Fibroblast of skin of left quadriceps (primary cell): ENCODE measurements around the gene RIGI.
A peak's percentile ranks its signal among the peaks of the same experiment; 100 is the strongest.
"Not testable (repeated sequence)": the region's sequence is repeated elsewhere in the genome, so short reads cannot be mapped to it uniquely, and the experiment has no call there.

Source experiments
- DNase-seq, 2 experiments: peaks; one replicate each; pipeline ENCODE4 v3.0.0-alpha.2; 2013; ENCODE audit warnings: low read depth in 2 of 2

The RIGI gene

DNA sequence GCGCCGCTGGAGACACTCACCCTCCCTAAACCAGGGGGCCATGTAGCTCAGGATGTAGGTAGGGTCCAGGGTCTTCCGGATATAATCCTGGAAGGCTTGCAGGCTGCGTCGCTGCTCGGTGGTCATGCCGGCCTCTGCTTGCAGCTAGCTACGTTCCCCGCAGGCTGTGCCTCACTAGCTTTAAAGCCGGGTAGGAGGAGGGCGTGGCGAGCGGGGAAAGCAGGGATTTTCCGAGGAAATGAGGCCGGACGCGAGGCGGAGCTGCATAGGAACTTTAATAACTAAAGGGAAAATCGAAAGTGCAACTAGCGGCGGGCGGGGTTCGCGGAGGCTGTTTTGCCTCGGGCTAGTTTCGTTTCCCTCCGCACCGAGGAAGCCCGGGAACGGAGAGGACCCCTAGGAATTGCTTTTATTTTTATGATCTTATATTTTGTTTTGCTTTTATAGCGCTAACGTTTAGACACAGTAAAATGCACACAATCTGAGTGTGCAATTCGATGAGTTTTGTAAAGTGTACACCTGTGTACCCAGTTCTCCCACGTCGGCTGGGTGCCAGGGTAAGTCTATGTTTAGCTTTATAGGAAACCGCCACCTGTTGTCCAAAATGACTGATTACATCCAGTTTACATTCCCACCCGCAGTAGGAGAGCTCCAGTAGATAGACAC is at the start of gene RIGI:
Gene RIGI, minus strand, starts transcription at position 156 of the 666 bp plus-strand sequence. Its CDS starts 30 bp downstream, at position 126.
- peak; percentile 70 to 79 for DNase-seq

DNA sequence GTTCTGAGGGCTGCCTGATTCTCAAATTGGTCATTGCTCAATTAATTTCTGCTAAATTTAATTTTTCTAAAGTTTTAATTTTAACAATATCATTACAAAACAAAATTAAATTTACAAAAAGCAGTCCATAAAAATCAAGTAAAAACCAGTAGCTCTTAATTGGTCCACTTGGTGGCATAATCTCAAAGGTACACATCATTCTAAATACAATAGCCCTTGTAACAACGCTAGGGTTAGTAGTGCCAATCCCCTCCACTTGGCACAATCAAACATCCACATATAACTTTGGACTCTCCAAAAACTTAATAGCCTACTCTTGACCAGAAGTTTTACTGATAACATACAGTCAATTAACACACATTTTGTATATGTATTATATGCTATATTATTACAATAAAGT is 48.9 kb upstream of the RIGI start:
- DNase-seq: no peak

DNA sequence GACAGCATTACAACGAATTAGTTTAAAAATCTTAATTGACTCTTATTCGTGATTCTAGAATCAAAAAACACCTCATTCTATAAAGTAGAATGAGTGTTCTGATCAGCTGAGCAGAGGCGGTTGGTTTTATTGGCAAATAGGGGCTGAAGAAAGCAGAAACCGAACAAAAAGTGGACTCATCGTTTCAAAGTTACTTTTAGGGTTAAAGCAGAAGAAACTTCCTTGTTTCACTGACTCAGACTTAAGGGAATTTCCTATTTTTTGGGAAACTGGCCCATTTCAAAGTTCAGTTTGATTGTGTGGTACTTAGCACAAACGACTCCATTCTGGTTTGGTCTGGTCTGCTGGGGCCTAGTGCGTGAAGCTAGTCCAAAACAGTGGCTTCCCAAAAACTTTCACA is 47.8 kb upstream of the RIGI start:
- DNase-seq: no peak

DNA sequence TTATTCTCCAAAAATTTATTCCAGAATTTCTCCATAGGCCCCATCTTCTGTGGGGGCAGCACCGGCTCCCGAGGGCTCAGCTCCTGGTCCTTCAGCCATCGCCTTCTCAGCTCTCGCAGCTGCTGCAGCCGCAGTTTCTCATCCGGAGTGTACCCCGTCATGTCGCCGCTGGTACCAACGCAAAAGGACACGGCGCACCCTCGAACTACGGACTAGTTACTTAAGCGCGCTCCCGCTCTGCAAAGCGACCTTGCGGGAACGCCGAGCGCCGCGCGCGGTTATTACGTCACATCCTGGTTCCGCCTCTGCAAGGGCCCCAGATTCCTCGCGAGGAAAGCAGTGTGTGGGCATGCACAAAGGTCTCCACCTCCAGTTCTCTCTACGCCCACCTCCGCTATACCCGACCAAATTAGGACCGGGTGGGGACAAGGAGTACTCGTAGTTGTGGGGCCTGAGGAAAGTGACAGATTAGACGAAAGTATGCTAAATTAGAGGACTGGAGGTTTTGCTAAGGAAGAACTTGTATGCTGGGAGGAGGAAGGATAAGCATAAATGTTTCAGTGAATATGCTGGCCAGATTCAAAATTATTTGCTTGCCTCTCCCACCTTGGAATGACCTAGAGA is 47.0 kb upstream of the RIGI start, which contains the start of gene NDUFB6:
Gene NDUFB6, minus strand, starts transcription at position 260 of the 624 bp plus-strand sequence. Its CDS starts 99 bp downstream, at position 161.
- peak; percentile 79 to 80 for DNase-seq

DNA sequence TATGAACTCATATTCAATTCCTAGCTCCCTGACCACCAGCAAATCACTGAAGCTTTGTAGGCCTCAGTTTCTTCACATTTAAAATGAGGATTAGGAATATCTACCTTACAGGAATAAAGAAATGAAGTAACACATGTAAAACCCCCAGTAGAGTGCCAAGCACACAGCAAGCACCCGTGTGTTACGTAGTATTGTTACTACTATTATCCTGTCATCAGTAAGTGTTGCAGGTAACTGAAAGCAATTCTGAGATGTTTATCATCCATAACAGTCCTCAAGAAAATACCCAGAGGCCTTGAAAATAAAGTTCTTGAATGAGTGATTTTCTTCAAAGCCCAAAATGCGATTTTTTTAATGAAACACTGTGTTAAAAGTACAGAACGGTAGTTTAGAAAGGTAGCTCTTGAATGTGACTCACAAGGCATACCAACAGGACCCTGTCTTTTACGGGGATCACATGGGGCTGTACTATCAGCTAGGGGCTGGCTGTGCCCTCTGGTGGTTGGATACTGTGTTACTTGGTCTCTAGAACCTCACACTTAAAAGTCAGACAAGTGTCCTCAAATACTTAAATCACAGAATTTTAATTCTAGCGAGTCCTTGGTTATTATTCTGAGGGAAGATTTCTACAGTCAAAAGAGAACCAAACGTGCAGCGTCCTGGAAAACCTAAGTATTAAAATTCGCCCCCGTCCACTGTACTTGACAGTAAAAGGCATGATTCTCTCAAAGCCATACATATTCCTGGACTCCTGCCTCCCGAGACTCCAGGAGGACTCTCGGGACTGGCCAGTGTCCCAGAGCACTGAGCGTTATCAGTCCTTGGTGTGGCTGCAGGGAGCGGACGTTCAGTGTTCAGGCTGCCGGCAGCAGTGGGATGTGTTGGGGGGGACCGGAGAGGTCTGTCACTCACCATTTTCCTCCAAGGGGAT is 46.2 kb upstream of the RIGI start:
- DNase-seq: peak in 1 of 2 experiments; percentile 27

DNA sequence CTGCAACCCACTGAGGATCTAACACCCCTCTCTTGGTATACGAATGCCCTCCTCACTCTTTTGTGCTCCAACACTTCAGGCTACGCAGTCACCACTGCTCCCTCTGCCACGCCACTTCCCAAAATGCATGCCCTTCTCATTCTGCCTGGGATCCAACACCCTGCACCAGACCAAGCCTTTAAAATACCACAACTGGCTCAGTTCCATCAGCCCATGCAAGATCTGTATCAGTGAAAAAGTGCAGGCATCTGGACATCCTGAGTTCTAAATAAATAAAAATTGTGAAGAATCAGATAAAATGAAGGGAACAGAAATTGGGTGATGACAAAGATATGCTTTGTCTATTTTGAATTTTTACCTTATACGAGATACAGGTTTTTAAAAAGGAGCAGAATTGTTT is 44.3 kb upstream of the RIGI start:
- DNase-seq: no peak

DNA sequence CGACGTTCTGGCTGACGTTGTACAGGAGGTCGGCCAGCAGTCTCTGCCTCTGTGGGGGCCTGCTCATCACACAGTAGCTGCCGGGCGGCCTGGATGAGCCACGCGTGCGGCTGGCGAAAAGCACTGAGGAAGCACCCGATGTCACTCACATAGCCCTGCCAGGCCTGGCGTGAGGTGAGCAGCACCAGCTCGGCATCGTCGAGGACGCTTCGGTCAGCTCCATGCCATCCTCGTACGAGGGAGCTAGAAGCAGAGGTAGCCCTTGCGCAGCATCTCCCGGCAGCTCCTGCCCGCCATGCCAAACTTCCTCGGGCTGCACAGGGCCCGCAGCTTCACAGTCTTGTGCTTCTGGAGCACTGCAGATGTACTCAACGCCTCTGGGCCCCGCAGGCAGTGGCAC is 40.8 kb upstream of the RIGI start:
- DNase-seq: no peak

DNA sequence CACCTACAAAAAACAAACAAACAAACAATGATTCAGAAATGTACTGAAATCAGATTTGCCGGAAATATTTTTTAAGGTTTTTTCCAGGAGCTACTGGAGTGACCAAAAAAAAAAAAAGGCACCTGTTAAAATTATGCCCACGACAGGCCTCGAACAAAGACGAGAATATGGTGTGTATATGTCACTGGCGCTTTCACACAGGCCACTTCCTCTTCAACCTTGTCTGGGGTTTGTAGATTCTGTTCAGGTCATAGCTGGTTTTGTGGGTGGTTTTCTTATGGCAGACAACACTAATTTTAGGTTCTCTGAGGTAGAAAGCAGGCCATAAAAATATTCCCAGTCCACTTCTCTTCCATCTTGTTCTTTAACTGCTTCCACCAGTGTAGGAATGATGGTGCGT is 40.0 kb upstream of the RIGI start:
- no peak for DNase-seq

DNA sequence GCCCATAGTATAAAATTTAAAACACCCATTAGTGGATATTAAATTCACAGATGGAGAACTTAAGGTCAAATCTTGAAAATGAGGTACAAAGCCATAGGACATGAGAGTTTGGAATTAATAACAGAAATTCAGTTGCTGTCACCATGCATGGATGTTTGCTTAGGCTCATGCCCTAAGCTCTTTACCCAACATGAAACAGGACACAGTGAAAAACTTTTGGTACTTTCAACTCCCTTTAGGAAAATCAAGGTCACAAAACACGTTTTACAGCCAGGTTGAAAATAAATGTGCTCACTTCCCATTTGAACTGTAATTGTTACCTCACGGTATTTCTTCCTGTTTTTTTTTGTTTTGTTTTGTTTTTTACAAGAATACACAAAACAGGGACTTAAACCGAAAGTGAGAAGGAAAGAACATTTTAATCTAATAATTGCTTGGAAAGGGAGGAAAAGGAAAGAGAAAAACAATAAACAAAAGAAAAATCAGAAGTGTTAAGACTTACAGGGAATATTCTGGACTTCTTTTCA is 32.5 kb upstream of the RIGI start:
- DNase-seq: no peak

DNA sequence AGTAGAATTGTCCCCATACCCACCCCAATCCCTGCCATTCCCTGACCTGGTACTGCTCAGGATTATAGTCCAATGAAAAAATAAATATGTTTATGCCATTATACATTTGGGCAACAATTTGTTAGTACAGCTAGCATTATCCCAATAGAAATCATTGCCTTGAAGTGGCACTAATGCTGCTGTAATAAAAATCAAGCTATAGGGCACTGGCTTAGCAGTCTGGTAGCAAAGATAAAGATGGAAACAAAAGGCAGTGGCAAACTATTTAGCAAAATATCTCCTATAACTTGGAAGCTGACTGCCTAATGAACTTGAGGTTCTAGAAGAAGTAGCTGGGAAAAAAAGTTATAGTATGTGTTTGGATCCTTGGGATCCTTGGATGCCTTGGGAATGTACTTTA is 28.6 kb upstream of the RIGI start:
- no peak for DNase-seq

DNA sequence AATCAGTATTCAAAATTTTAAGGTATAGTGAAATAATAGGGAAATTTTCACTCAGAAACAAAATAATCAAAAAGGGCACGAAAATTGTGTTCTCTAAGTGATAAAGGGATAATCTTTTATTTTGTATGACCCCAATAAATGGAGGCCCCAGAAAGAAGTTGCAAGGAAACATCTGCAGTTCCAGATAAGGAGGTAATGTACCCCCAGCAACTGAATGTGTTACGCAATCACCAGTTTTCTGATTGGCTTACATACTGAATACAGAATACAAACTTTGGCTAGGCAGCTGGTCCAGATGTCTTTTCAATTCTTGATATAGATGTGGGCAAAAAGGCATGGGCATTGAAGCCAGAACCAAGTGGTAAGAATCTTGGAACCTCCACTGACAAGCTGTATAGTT is 28.1 kb upstream of the RIGI start:
- no peak for DNase-seq

DNA sequence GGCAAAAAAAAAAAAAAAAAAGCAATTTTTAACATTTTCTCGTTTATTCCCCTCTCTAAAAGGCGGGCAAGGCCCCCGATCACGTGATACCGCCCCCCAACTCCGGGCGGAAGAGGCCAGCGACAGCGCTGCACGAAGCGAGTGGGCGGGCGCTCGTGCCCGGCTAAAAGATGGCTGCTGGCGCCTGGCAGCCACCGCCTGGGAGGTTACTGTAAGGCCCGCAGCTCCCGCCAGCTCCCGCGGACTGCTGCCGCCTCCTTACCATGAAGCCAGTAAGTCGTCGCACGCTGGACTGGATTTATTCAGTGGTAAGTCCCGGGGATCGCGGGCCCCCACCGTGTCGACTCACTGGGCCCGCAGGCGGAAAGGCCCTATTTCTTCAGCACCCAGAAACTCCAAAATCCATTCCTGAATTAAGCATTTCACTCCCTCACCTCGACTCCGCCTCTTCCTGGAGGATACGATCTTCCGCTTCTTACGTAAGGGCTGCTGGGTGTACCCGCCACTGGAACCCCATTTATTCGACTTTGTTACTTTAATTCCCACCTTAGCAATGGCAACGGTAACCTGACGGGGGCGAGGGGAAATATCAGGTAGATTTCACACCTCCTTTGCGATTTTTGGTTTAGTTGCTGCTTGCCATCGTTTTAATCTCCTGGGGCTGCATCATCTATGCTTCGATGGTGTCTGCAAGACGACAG is 26.3 kb upstream of the RIGI start, which contains the start of the genes SMIM27 and TOPORS:
Gene SMIM27, plus strand, starts transcription at position 156 of the 701 bp plus-strand sequence. Its CDS starts 108 bp downstream, at position 264.
Gene TOPORS, minus strand, starts transcription at position 415 of the 701 bp plus-strand sequence. Its CDS starts 150 bp downstream, at position 265.
- peak; percentile 72 to 78 for DNase-seq

DNA sequence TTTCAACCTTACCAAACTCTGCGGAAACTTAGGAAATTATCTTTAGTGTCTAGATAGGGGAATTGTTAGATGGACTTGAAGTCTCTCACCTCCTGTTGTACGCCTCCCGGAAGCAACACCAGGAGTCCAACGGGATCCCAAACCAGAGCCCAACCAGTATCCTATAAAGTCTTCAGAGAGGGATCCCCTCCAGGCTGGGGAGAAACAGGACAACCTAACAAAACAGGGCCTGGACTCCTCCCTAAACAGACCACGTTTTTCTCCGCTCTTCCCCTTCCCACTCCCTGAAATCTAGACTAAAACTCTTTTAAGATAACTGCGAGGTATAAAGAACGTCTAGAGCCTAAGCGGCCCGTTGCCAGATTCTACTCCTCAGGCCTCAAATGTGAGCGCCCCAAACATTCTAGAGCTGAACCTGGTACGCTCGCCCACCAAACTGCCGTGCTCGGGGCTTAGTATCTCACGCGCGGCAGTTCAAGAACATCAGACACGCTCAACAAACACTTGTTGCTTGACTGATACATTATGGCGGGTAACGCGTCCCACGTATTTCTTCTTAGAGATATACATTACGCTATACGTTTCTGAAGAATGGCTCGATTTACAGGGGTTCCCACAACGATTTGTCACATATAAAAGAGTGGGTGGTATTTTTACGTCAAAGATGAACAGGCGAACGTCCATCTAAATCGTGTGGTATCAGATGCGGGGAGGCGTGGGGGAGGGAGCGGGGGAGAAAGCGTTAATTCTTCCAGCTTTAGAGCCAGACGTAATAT is 25.5 kb upstream of the RIGI start:
- DNase-seq: peak in 1 of 2 experiments; percentile 28

DNA sequence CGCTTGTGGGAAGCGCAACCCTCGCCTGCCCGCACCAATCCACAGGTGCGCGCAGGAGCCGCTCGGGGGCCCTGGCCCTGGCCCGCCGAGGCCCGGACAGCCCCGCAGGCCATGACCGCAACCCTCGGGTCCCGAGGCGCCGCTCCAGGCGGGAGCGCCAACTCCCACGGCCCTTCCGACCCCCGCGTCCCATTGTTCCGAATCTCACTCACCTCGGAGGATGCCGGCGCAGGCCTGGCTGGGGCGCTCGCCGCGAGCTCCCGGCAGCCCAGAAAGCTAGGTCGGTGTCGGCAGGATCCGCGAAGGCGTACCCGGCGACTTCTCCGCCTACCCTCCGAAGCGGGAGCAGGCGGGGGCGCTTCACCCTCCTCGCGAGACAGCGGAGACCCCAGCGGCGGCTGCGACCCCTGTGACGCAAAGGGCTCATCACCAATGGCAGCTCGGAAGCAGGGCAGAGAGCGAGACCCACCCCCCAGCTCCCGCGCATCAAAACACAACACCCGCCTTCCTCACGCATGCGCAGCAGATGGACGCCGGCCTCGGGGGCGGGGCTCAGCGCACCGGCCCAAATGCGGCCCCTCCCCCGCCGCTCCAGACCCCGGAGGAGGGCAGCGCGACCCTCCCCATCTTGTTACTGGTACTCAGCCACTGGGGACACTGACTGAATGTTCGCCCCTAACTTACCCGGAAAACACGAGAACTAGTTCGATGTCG is 24.7 kb upstream of the RIGI start:
- peak; percentile 85 for DNase-seq

DNA sequence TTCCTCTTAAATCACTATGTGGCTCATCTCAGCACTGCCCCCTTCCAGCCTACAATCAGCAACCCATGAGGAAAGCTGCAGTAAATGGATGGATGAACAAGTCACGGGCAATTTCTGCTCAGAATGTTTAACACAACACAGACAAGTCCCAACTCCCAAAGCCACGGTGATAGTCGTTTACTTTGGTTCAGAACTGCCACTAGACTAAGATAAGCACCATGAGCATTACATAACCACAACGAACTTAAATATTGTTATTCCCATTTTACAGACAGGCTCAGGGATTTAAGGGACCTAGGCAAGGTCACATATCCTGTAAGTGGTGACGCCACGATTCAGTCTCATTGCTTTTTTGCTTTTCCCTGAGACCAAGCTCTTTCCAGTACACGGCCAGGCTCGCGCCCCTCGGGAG is 24.2 kb upstream of the RIGI start:
- no peak for DNase-seq

DNA sequence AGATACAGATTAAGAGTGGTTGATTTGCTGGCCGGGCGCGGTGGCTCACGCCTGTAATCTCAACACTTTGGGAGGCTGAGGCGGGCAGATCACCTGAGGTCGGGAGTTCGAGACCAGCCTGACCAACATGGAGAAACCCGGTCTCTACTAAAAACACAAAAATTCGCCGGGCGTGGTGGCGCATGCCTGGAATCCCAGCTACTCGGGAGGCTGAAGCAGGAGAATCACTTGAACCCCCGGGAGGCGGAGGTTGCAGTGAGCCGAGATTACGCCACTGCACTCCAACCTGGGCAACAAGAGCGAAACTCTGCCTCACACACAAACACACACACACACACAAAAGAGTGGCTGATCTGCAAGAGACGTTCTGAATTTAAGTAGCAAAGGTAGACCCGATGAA is 22.2 kb upstream of the RIGI start:
- not testable (repeated sequence) for DNase-seq

DNA sequence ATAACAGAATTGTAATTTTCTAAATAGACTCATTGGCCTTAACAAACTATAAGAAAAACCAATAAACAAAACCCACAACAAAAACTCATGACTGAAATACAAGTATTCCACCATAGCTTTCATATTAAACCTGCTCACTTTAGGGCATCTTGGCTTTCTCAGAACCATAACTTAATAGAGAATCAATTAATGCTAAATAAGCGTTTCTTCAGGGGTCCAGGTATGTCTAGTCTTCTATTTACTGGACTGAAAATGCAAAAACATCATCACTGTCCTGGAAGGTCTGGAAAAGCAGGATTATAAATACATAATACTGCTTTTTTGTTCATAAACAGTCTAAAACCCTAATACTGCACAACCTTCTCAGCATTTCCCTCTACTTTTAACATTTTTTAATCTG is 19.9 kb upstream of the RIGI start:
- DNase-seq: no peak

DNA sequence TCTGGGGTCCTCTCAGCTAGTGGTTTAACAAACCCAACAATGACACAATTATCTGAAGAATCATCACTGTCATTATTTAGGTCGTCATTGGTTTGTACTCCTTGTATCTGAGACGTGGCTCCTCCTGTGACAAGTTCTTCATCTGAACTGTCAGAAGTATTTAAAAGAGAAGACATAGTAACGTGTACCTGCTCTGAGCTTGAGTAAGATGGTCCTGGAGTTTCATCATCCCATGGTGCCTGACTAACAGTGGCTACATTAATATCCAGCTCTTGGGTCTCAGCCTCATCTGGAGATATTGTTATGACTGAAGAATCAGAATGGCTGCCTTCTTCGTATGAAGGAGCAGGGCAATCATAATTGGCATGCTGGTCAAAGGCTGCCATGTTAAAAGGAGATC is 17.1 kb upstream of the RIGI start:
- no peak for DNase-seq

DNA sequence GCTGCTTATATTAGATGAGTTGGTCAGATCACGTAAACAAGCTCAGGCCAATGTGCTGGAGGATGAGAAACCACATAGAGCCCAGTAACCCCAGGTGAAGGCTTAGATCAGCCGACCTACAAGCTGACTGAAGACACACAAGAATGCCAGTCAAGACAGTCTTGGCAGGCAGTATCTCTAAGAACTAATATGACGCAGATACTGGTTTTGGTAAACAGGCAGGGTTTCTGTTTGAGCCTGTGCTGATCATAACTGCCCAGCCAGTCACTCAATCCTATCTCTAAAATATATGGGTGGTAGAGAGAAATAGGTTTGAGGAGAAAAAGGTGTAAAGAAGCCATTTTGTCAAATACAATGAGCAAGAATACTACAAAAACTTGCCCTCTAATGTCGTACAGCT is 7.8 kb upstream of the RIGI start:
- DNase-seq: no peak

DNA sequence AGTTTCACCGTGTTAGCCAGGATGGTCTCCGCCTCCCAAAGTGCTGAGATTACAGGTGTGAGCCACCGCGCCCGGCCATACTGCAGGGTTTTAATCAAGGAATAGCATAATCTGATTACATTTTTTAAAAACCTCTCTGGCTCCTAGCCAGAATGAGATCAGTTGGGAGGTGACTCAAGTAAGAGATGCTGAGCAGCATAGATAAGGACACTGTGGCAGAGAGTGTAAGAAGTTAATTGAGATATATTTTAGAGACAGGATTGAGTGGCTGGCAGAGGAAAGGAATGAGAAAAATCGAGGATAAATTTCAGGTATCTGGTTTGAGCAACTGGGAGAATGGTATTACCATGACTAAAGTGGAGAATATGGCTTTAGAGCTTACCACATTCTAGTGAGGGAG is 7.3 kb upstream of the RIGI start:
- no peak for DNase-seq
